AG10803 (cell line): ENCODE data around the gene DOCK3.

ENCODE experiments used
- DNase-seq: peaks from one replicate; pipeline ENCODE4 v3.0.0; 2010; ENCODE audit warnings: low read depth
- H3K4me3 ChIP-seq: 2 replicates; pipeline ENCODE4 v1.5.1; 2011; ENCODE audit warnings: mild to moderate bottlenecking, low read length, control low read depth
- TF ChIP-seq, protein P1 (sequence below): conservative IDR thresholded peaks from 2 replicates; pipeline ENCODE4 v1.5.1; 2011; ENCODE audit warnings: mild to moderate bottlenecking, low read length, control low read depth, inconsistent platforms

DOCK3 gene

GRCh38 chr3:50982540-50983325 lies 308.0 kb downstream of the DOCK3 start:
- no peak overlapping the region for H3K4me3 ChIP-seq
- TF ChIP-seq, protein P1, sequence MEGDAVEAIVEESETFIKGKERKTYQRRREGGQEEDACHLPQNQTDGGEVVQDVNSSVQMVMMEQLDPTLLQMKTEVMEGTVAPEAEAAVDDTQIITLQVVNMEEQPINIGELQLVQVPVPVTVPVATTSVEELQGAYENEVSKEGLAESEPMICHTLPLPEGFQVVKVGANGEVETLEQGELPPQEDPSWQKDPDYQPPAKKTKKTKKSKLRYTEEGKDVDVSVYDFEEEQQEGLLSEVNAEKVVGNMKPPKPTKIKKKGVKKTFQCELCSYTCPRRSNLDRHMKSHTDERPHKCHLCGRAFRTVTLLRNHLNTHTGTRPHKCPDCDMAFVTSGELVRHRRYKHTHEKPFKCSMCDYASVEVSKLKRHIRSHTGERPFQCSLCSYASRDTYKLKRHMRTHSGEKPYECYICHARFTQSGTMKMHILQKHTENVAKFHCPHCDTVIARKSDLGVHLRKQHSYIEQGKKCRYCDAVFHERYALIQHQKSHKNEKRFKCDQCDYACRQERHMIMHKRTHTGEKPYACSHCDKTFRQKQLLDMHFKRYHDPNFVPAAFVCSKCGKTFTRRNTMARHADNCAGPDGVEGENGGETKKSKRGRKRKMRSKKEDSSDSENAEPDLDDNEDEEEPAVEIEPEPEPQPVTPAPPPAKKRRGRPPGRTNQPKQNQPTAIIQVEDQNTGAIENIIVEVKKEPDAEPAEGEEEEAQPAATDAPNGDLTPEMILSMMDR: no peak
- no peak for DNase-seq

GRCh38 chr3:50983887-50984286 lies 309.2 kb downstream of the DOCK3 start:
- TF ChIP-seq, protein P1: no peak

GRCh38 chr3:50985893-50986292 lies 311.2 kb downstream of the DOCK3 start:
- TF ChIP-seq, protein P1: no peak
- no peak for DNase-seq
- H3K4me3 ChIP-seq: no peak overlapping the region

More at GRCh38 chr3:50983887-50984286, 309.2 kb downstream of the DOCK3 start:
- no peak overlapping the region for H3K4me3 ChIP-seq
- no peak for DNase-seq

DNA sequence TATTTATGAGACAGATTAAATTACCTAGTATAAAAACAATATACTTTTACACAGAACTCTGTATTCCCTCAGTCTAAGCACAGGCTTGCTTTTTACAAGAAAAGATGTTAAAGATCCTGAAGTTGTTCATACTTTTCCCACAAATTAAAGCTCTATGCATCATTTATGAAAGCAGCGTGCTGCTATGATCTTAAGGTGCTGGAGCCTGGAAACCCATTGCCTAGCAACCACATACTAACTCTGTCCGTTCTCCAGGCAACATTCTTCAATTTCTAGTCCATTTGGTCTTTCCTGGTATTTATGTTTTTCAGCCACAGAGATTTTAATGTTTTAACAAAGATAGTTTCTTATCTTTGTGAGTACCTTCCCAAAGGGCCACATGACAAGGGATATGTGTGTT lies 312.0 kb downstream of the DOCK3 start:
- H3K4me3 ChIP-seq: no peak overlapping the region
- DNase-seq: no peak
- TF ChIP-seq, protein P1: no peak

- H3K4me3 ChIP-seq: no peak overlapping the region
- no peak for DNase-seq
- TF ChIP-seq, protein P1: no peak
Measured at GRCh38 chr3:50994537-50994936, 319.8 kb downstream of the DOCK3 start.

DNA sequence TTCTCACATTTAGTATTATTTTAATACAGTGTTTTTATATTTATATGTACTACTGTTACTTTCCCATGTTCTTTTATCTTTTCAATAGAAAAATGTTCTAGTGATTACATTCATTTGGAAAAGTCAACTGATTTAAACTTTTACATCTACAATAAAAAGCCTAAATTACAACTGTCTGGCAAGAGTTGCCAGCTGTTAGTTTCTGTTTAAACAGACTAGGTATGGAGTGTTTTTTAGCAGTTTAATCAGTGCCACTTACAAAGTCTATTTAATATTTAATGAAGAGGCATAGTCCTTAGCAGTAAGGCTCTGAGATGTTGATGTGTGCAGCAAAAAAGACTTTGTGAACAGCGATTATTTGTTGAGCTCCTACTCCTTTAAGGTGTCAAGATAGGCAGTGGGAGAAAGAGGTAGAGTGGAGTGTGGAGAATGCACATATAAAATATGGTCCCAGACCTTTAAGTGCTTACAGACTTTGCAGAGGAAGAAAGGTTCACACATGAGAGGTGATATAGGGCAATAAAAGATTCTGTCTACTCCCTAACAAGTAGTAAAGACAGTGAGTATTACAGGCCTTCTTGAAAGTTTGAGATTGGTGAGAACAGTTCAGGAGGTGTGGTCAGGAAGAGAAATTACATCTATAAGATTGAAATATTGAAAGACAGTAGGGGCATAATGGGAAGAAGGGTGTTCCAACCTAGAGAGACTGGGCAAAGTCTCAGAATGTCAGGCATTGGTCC lies 320.5 kb downstream of the DOCK3 start:
- TF ChIP-seq, protein P1: no peak
- DNase-seq: no peak
- H3K4me3 ChIP-seq: no peak overlapping the region

DNA sequence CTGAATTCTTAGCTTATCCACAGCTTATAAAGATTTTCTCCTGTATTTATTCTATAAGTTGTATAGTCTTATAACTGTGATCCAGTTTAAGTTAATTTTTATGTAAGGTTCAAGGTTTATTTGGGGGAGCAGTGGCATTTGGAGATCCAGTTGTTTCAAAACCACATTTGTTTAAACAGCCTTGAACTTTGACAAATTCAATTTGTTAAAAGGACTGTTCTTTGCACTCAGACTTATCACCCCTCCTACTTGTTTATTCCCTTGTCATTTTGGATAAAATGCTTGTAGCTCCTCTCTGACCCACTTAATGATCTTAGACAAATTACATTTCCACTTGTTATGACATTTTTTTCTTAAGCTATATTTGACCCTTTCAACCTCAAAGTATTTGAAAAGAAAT lies 327.8 kb downstream of the DOCK3 start:
- H3K4me3 ChIP-seq: no peak overlapping the region
- no peak for DNase-seq
- TF ChIP-seq, protein P1: no peak
